Measurements from ENCODE around the gene RRP1. TPM values are rescaled to one million over a fixed set of nuclear protein-coding genes. Genes with fewer than 3 reads are reported as not detected.

RRP1 gene
- total RNA-seq, 2 donors from 2014 or later = 5.7 to 10.0 TPM

GRCh38 chr21:43846430-43846829 is 57.1 kb downstream of the RRP1 start:
- no peak overlapping the region for H3K4me3 ChIP-seq
- H3K4me1 ChIP-seq = no peaks in the 10 kb centered on the region
- H3K27ac ChIP-seq = no peak overlapping the region
- TF ChIP-seq CTCF (IDR thresholded peaks at IDR 0.05) = no peak
- no peak for DNase-seq (ENCODE audit: low spot score)
- no peaks in the 10 kb centered on the region for H3K27me3 ChIP-seq
- H3K36me3 ChIP-seq = no peaks in the 10 kb centered on the region
- no peaks in the 10 kb centered on the region for H3K9me3 ChIP-seq

- no peaks in the 10 kb centered on the region for H3K27me3 ChIP-seq
- no peak overlapping the region for H3K27ac ChIP-seq
- TF ChIP-seq CTCF (IDR thresholded peaks at IDR 0.05) = no peak
- no peaks in the 10 kb centered on the region for H3K4me1 ChIP-seq
- no peaks in the 10 kb centered on the region for H3K36me3 ChIP-seq
- no peak overlapping the region for H3K4me3 ChIP-seq
- no peaks in the 10 kb centered on the region for H3K9me3 ChIP-seq
- no peak for DNase-seq (ENCODE audit: low spot score)
These were observed 57.9 kb downstream of the RRP1 start for GRCh38 chr21:43847301-43847700.

- Histone ChIP-seq H3K9me3 (no peaks in the 10 kb centered on the region), H3K36me3 (no peaks in the 10 kb centered on the region), H3K4me3 (no peak overlapping the region), H3K27me3 (no peaks in the 10 kb centered on the region), H3K4me1 (no peaks in the 10 kb centered on the region), H3K27ac (no peak overlapping the region)
- no peak for DNase-seq (ENCODE audit: low spot score)
- no peak for TF ChIP-seq CTCF (IDR thresholded peaks at IDR 0.05)
These were observed 59.4 kb downstream of the RRP1 start for GRCh38 chr21:43848771-43849170.

- Histone ChIP-seq H3K36me3 (no peaks in the 10 kb centered on the region), H3K27me3 (no peaks in the 10 kb centered on the region), H3K4me1 (no peaks in the 10 kb centered on the region), H3K4me3 (no peak overlapping the region), H3K9me3 (no peaks in the 10 kb centered on the region), H3K27ac (no peak overlapping the region)
- no peak for DNase-seq (ENCODE audit: low spot score)
- no peak for TF ChIP-seq CTCF (IDR thresholded peaks at IDR 0.05)
These were observed 60.3 kb downstream of the RRP1 start for GRCh38 chr21:43849532-43850299.

- H3K27ac ChIP-seq = no peak overlapping the region
- DNase-seq (ENCODE audit: low spot score) = no peak
- no peak overlapping the region for H3K4me3 ChIP-seq
- H3K9me3 ChIP-seq = no peaks in the 10 kb centered on the region
- TF ChIP-seq CTCF (IDR thresholded peaks at IDR 0.05) = no peak
- no peaks in the 10 kb centered on the region for H3K4me1 ChIP-seq
- no peaks in the 10 kb centered on the region for H3K27me3 ChIP-seq
- no peaks in the 10 kb centered on the region for H3K36me3 ChIP-seq
These were observed 61.4 kb downstream of the RRP1 start for GRCh38 chr21:43850728-43851295.
